IMR-90 (cell line): ENCODE results near the gene NIPSNAP2. TPM values are rescaled to one million over a fixed set of nuclear protein-coding genes. Genes with fewer than 3 reads are reported as not detected.
"Not testable (repeated sequence)": the region's sequence is repeated elsewhere in the genome, so short reads cannot be mapped to it uniquely, and the experiment has no call there.

Experiments used
- ATAC-seq: fragments of 200-7000 bp; cut with Tn5 transposase; 2 replicates; pipeline ENCODE4 v1.9.1; 2020; ENCODE audit warnings: low read depth, mild to moderate bottlenecking, moderate library complexity
- BruUV-seq: library from RNA; stranded (reverse); fragments of 400-500 nt; replicated peaks from 2 replicates; lab custom pipeline; 2021; lab: Mats Ljungman, UMichigan
- CTCF ChIA-PET: fragments of 300-600 bp; formaldehyde crosslinking; extraction: SDS; loops from one replicate; lab custom pipeline; 2021; ENCODE audit warnings: antibody characterized with exemption; lab: Yijun Ruan, JAX
- POLR2A ChIA-PET: fragments of 300-600 bp; sonication (Branson Sonifier 250); formaldehyde crosslinking; loops from one replicate; lab custom pipeline; 2022; ENCODE audit warnings: antibody characterized with exemption; ENCODE audit not compliant: unreplicated experiment; lab: Charles Lee
- DNase-seq: peaks from one replicate; pipeline ENCODE4 v3.0.0; 2013
- H2AFZ ChIP-seq: replicated peaks from 2 replicates; pipeline ENCODE3; 2013; ENCODE audit warnings: low read length, mild to moderate bottlenecking; ENCODE audit not compliant: poor library complexity
- H2AK5ac ChIP-seq: 2 replicates; pipeline ENCODE4 v1.6.1; 2013; ENCODE audit warnings: low read depth, low read length, inconsistent platforms
- H2AK9ac ChIP-seq: replicated peaks from 2 replicates; pipeline ENCODE3; 2013; ENCODE audit warnings: mild to moderate bottlenecking, low read depth, low read length, moderate library complexity; ENCODE audit not compliant: poor library complexity
- H2BK120ac ChIP-seq: 2 replicates; pipeline ENCODE4 v1.6.1; 2013; ENCODE audit warnings: low read depth, low read length, inconsistent platforms
- H2BK15ac ChIP-seq: 3 replicates; pipeline ENCODE4 v1.6.1; 2013; ENCODE audit warnings: low read depth, low read length, inconsistent platforms
- H2BK20ac ChIP-seq: 2 replicates; pipeline ENCODE4 v1.6.1; 2013; ENCODE audit warnings: low read depth, mild to moderate bottlenecking, inconsistent platforms, low read length, moderate library complexity
- H2BK5ac ChIP-seq: 2 replicates; pipeline ENCODE4 v1.6.1; 2013; ENCODE audit warnings: mild to moderate bottlenecking, low read depth, low read length, inconsistent platforms; ENCODE audit not compliant: poor library complexity, severe bottlenecking
- H3K14ac ChIP-seq: replicated peaks from 2 replicates; pipeline ENCODE4 v1.6.1; 2013; ENCODE audit warnings: low read depth, low read length, inconsistent platforms
- H3K18ac ChIP-seq: 2 replicates; pipeline ENCODE4 v1.6.1; 2013; ENCODE audit warnings: low read depth, low read length, control low read depth
- H3K23ac ChIP-seq: 2 replicates; pipeline ENCODE4 v1.6.1; 2013; ENCODE audit warnings: low read depth, low read length, inconsistent platforms
- H3K27ac ChIP-seq: 2 replicates; pipeline ENCODE4 v1.5.1; 2013; ENCODE audit warnings: mild to moderate bottlenecking, control low read depth, low read length; ENCODE audit not compliant: insufficient read depth
- H3K27me3 ChIP-seq: 2 replicates; pipeline ENCODE4 v1.6.1; 2013; ENCODE audit warnings: low read length; ENCODE audit not compliant: control insufficient read depth, insufficient read depth
- H3K36me3 ChIP-seq: 2 replicates; pipeline ENCODE4 v1.6.1; 2013; ENCODE audit warnings: low read length, mixed read lengths; ENCODE audit not compliant: control insufficient read depth, insufficient read depth
- H3K4ac ChIP-seq: 2 replicates; pipeline ENCODE4 v1.6.1; 2013; ENCODE audit warnings: low read depth, low read length, inconsistent platforms
- H3K4me1 ChIP-seq: 2 replicates; pipeline ENCODE4 v1.6.1; 2013; ENCODE audit warnings: low read length, mixed read lengths; ENCODE audit not compliant: control insufficient read depth, insufficient read depth
- H3K4me2 ChIP-seq: 2 replicates; pipeline ENCODE4 v1.6.1; 2013; ENCODE audit warnings: low read depth, mild to moderate bottlenecking, control low read depth, low read length, moderate library complexity
- H3K4me3 ChIP-seq: 2 replicates; pipeline ENCODE4 v1.5.1; 2013; ENCODE audit warnings: low read depth, mild to moderate bottlenecking, control low read depth, low read length, moderate library complexity; ENCODE audit not compliant: insufficient read depth
- H3K56ac ChIP-seq: 2 replicates; pipeline ENCODE4 v1.6.1; 2013; ENCODE audit warnings: low read length, inconsistent platforms; ENCODE audit not compliant: insufficient read depth; ENCODE audit errors: extremely low read depth
- H3K79me1 ChIP-seq, 2 experiments: 2 replicates each; pipeline ENCODE4 v1.6.1; 2013; ENCODE audit warnings: low read length in 2 of 2, inconsistent platforms in 1 of 2, low read depth in 1 of 2
- H3K9ac ChIP-seq: 2 replicates; pipeline ENCODE4 v1.6.1; 2013; ENCODE audit warnings: low read depth, low read length, control low read depth
- H3K9me1 ChIP-seq: 2 replicates; pipeline ENCODE4 v1.6.1; 2013; ENCODE audit warnings: low read length, inconsistent platforms; ENCODE audit not compliant: insufficient read depth
- H3K9me3 ChIP-seq: 2 replicates; pipeline ENCODE4 v1.6.1; 2013; ENCODE audit warnings: low read length; ENCODE audit not compliant: control insufficient read depth, insufficient read depth
- H4K20me1 ChIP-seq: 2 replicates; pipeline ENCODE4 v1.6.1; 2013; ENCODE audit warnings: low read length, inconsistent platforms; ENCODE audit not compliant: insufficient read depth
- H4K5ac ChIP-seq: 2 replicates; pipeline ENCODE4 v1.6.1; 2013; ENCODE audit warnings: mild to moderate bottlenecking, low read depth, low read length, control low read depth
- H4K8ac ChIP-seq, 2 experiments: 2 replicates each; pipeline ENCODE4 v1.6.1; 2013; ENCODE audit warnings: low read depth in 2 of 2, low read length in 2 of 2, control low read depth in 1 of 2, inconsistent platforms in 1 of 2
- H4K91ac ChIP-seq: 2 replicates; pipeline ENCODE4 v1.6.1; 2013; ENCODE audit warnings: low read depth, low read length, inconsistent platforms; ENCODE audit not compliant: insufficient read depth
- WGBS, 2 experiments: methylation state at CpG; one replicate each; pipeline versions ENCODE4 v1.1.5 to v1.1.7; 2013; ENCODE audit warnings: missing lambda C conversion rate in 2 of 2; ENCODE audit not compliant: insufficient read length in 1 of 2; ENCODE audit errors: extremely low coverage in 2 of 2; 5-methylcytosine and 5-hydroxymethylcytosine counted together
- dilution Hi-C: fragments of 300-500 bp; cut with HindIII; formaldehyde crosslinking; loops from one replicate; pipeline ENCODE4 v1.14.3; 2018; ENCODE audit warnings: low sequenced_read_pairs; ENCODE audit not compliant: unreplicated experiment
- in situ Hi-C: fragments of 300-500 bp; cut with MboI; formaldehyde crosslinking; loops from 3 replicates; pipeline ENCODE4 v1.14.3; 2019; ENCODE audit warnings: low sequenced_read_pairs, inconsistent platforms, mixed read lengths
- intact Hi-C: fragments of 100-400 bp; cut with micrococcal nuclease; formaldehyde crosslinking; loops from 2 replicates; pipeline ENCODE4 v1.10.0; 2022
- polyA plus RNA-seq, 3 experiments: library from polyadenylated mRNA; depleted of rRNA; stranded (reverse); fragments of >200 nt; gene quantifications; 2 replicates each; pipeline ENCODE4 v1.2.3, GENCODE V29; 2012; ENCODE audit warnings: low replicate concordance in 1 of 3
- total RNA-seq: library from RNA; depleted of rRNA; stranded (reverse); fragments of >200 nt; gene quantifications from 2 replicates; pipeline ENCODE4 v1.2.3, GENCODE V29; 2012

The NIPSNAP2 gene
- total and polyA plus RNA-seq, 2 of the 4 experiments (the other 2 are of a cell fraction): 33.7 to 42.8 TPM

DNA sequence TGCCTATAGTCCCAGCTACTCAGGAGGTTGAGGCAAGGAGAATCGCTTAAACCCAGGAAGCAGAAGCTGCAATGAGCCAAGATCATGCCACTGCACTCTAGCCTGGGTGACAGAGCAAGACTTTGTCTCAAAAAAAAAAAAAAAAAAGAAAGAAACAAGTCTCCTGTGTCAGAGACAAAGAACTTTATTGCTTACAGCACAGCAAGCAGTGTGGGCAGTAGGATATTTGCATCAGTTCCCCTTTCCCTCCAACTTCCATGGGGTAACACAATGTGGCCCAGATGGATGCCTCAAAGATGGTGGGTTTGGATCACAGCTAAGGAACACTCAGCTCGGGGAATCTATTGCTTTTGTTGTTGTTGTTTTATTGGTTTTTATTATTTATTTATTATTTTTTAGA lies 81.4 kb downstream of the NIPSNAP2 start:
- H3K4me3 ChIP-seq, H2AFZ ChIP-seq, H3K4ac ChIP-seq, H3K4me1 ChIP-seq, H4K8ac ChIP-seq, H2BK20ac ChIP-seq, POLR2A ChIA-PET, H3K56ac ChIP-seq, ATAC-seq, H4K20me1 ChIP-seq, H3K27me3 ChIP-seq, dilution Hi-C loops, H3K23ac ChIP-seq, H2BK120ac ChIP-seq, H2AK9ac ChIP-seq, H3K14ac ChIP-seq, H3K9me3 ChIP-seq, CTCF ChIA-PET, H3K4me2 ChIP-seq, H4K5ac ChIP-seq, in situ Hi-C loops, H2BK5ac ChIP-seq, H3K27ac ChIP-seq, H2AK5ac ChIP-seq, DNase-seq, H3K9me1 ChIP-seq, H2BK15ac ChIP-seq, H3K36me3 ChIP-seq, BruUV-seq, H4K91ac ChIP-seq, H3K9ac ChIP-seq: not testable (repeated sequence)
- Histone ChIP-seq H3K18ac (0 out of 2 replicates have a peak overlapping the region, but pooled peaks have one; percentile 38), H3K79me1 (peaks cover 13 to 24% of the 10 kb centered on the region in 2 experiments)
- intact Hi-C loops: loop anchor here (2.0 kb wide), 1 partner anchor 17 kb away; no protein-coding TSS in a partner anchor
- no CpG with 5 or more reads among the region's 2 CpGs for WGBS, 2 experiments
